Measurements from ENCODE around the gene CNGA2. TPM values are rescaled to one million over a fixed set of nuclear protein-coding genes. Genes with fewer than 3 reads are reported as not detected.
A peak's percentile ranks its signal among the peaks of the same experiment; 100 is the strongest.
"Not testable (repeated sequence)": the region's sequence is repeated elsewhere in the genome, so short reads cannot be mapped to it uniquely, and the experiment has no call there.

Gene CNGA2
- not detected for total RNA-seq
- not detected for polyA plus RNA-seq

GRCh38 chrX:151734446-151734845 lies at the start of gene CNGA2:
CNGA2 (plus strand) TSS chrX:151734746; CDS start chrX:151738484, 3,738 bp downstream.
- 87% methylated on average over 4 of the region's 4 CpGs for whole genome bisulfite sequencing
- no peak for DNase-seq (ENCODE audit: extremely low spot score)
- H3K4me3 ChIP-seq (ENCODE audit: low read depth, low read length): no peak within 1 kb of the TSS

DNA sequence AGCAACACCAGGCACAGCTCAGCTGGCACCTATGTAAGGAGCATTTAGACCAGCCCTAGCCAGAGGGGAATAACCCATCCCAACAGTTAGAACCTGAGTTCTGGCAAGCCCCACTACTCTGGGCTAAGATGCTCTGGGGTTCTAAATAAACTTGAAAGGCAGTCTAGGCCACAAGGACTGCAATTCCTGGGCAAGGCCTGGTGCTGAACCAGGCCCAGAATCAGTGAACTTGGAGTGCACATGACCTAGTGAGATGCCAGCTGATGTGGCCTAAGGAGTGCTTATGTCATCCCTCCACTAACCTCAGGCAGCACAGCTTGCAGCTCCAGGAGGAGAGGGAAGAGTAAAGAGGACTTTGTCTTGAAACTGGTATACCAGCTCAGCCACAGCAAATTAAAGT lies 46.9 kb upstream of the CNGA2 start:
- DNase-seq (ENCODE audit: extremely low spot score): no peak
- H3K27ac ChIP-seq (ENCODE audit: low read depth): no peak overlapping the region
- no peaks in the 10 kb centered on the region for H3K4me1 ChIP-seq (ENCODE audit: insufficient read depth)
- no peak overlapping the region for H3K4me3 ChIP-seq (ENCODE audit: low read depth, low read length)
- no peaks in the 10 kb centered on the region for H3K36me3 ChIP-seq (ENCODE audit: insufficient read depth)

More at GRCh38 chrX:151734446-151734845, at the start of gene CNGA2:
- no peak within 1 kb of the TSS for H3K27ac ChIP-seq (ENCODE audit: low read depth)
- no peaks in the 10 kb centered on the region for H3K36me3 ChIP-seq (ENCODE audit: insufficient read depth)
- H3K4me1 ChIP-seq (ENCODE audit: insufficient read depth): no peaks in the 10 kb centered on the region

GRCh38 chrX:151688695-151689094 lies 45.9 kb upstream of the CNGA2 start:
- Histone ChIP-seq H3K36me3 (ENCODE audit: insufficient read depth) (no peaks in the 10 kb centered on the region), H3K27ac (ENCODE audit: low read depth) (no peak overlapping the region), H3K4me1 (ENCODE audit: insufficient read depth) (no peaks in the 10 kb centered on the region), H3K4me3 (ENCODE audit: low read depth, low read length) (no peak overlapping the region)
- DNase-seq (ENCODE audit: extremely low spot score): no peak

DNA sequence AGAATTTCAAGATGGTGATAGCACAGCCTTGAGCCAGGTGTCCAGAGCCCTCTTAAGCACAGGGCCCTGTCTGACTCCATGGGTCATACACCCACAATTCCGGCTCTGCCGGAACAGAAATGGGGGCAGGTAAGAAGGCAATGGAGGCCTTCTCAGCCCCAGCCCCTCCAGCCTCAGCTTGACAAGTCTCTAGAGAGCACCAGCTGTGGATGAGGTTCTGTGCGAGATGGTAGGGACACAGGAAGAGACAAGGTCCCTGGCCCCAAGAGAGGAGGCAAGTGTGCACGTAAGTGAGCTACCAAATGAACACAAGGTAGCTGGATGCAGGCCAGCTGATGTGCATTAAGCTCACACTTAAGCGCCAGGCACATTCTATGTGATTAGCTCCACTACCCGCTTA lies 41.7 kb upstream of the CNGA2 start:
- Histone ChIP-seq H3K4me3 (ENCODE audit: low read depth, low read length) (no peak overlapping the region), H3K27ac (ENCODE audit: low read depth) (no peak overlapping the region), H3K36me3 (ENCODE audit: insufficient read depth) (no peaks in the 10 kb centered on the region), H3K4me1 (ENCODE audit: insufficient read depth) (no peaks in the 10 kb centered on the region)
- no peak for DNase-seq (ENCODE audit: extremely low spot score)
- WGBS: 94% methylated on average over 6 of the region's 6 CpGs

DNA sequence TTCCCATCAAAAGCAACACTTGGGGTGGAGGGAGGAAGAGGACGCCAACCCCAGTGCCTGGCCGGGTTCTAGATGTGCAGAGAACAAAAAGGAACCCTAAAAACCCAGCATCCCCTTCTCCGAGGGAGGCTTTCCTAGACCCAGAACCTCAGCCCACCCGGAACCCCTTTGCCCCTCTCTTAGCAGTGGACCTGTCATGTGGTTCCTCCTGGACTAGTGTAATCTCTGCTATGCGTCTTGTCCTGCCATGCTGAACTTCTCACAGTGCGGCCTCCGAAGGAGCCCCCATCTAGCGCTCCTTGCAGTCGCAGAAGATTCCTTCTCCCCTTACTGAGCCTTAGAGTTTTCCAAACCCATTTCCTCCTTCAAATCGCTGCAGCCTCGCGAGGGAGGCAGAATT lies 40.4 kb upstream of the CNGA2 start:
- 68% methylated on average over 12 of the region's 12 CpGs for WGBS
- Histone ChIP-seq H3K27ac (ENCODE audit: low read depth) (no peak overlapping the region), H3K36me3 (ENCODE audit: insufficient read depth) (no peaks in the 10 kb centered on the region), H3K4me1 (ENCODE audit: insufficient read depth) (no peaks in the 10 kb centered on the region), H3K4me3 (ENCODE audit: low read depth, low read length) (no peak overlapping the region)
- DNase-seq (ENCODE audit: extremely low spot score): no peak

- Histone ChIP-seq H3K36me3 (ENCODE audit: insufficient read depth) (no peaks in the 10 kb centered on the region), H3K4me3 (ENCODE audit: low read depth, low read length) (peak within 1 kb of the TSS; percentile 8), H3K4me1 (ENCODE audit: insufficient read depth) (no peaks in the 10 kb centered on the region), H3K27ac (ENCODE audit: low read depth) (peak within 1 kb of the TSS; percentile 5)
- DNase-seq (ENCODE audit: extremely low spot score): no peak
- WGBS: 2% methylated on average over 84 of the region's 100 CpGs
These were observed 39.6 kb upstream of the CNGA2 start, which contains the start of gene PRRG3 for GRCh38 chrX:151694661-151695582. PRRG3 (plus strand) TSS chrX:151695458; CDS start chrX:151698815, 3,357 bp downstream.

GRCh38 chrX:151695583-151696340 lies 38.8 kb upstream of the CNGA2 start:
- no peak for DNase-seq (ENCODE audit: extremely low spot score)
- Histone ChIP-seq H3K36me3 (ENCODE audit: insufficient read depth) (no peaks in the 10 kb centered on the region), H3K27ac (ENCODE audit: low read depth) (no peak overlapping the region), H3K4me3 (ENCODE audit: low read depth, low read length) (peak overlapping the region; percentile 8), H3K4me1 (ENCODE audit: insufficient read depth) (no peaks in the 10 kb centered on the region)
- WGBS: 12% methylated on average over 19 of the region's 19 CpGs

DNA sequence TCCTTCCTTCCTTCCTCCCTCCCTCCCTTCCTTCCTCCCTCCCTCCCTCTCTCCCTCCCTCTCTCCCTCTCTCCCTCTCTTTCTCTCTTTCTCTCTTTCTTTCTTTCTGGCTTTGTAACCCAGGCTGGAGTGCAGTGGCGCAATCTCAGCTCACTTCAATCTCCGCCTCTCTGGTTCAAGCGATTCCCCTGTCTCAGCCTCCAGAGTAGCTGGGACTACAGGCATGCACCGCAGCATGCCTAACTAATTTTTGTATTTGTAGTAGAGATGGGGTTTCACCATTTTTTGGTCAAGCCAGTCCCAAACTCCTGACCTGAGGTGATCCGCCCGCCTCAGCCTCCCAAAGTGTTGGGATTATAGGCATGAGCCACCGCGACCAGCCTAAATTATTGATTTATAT lies 37.5 kb upstream of the CNGA2 start:
- DNase-seq (ENCODE audit: extremely low spot score): not testable (repeated sequence)

GRCh38 chrX:151697522-151697921 lies 37.0 kb upstream of the CNGA2 start:
- Histone ChIP-seq H3K36me3 (ENCODE audit: insufficient read depth) (no peaks in the 10 kb centered on the region), H3K4me3 (ENCODE audit: low read depth, low read length) (no peak overlapping the region), H3K4me1 (ENCODE audit: insufficient read depth) (no peaks in the 10 kb centered on the region), H3K27ac (ENCODE audit: low read depth) (no peak overlapping the region)
- DNase-seq (ENCODE audit: extremely low spot score): no peak
- 46% methylated on average over 4 of the region's 4 CpGs for WGBS

More for the DNA sequence above, 37.5 kb upstream of the CNGA2 start:
- H3K27ac ChIP-seq (ENCODE audit: low read depth); H3K36me3 ChIP-seq (ENCODE audit: insufficient read depth); H3K4me1 ChIP-seq (ENCODE audit: insufficient read depth); H3K4me3 ChIP-seq (ENCODE audit: low read depth, low read length): not testable (repeated sequence)
- 68% methylated on average over 8 of the region's 8 CpGs for WGBS

- WGBS: 94% methylated on average over 6 of the region's 6 CpGs
- no peak overlapping the region for H3K27ac ChIP-seq (ENCODE audit: low read depth)
- no peaks in the 10 kb centered on the region for H3K4me1 ChIP-seq (ENCODE audit: insufficient read depth)
- no peak overlapping the region for H3K4me3 ChIP-seq (ENCODE audit: low read depth, low read length)
- H3K36me3 ChIP-seq (ENCODE audit: insufficient read depth): no peaks in the 10 kb centered on the region
- no peak for DNase-seq (ENCODE audit: extremely low spot score)
These were observed 36.1 kb upstream of the CNGA2 start for GRCh38 chrX:151698485-151698884.

DNA sequence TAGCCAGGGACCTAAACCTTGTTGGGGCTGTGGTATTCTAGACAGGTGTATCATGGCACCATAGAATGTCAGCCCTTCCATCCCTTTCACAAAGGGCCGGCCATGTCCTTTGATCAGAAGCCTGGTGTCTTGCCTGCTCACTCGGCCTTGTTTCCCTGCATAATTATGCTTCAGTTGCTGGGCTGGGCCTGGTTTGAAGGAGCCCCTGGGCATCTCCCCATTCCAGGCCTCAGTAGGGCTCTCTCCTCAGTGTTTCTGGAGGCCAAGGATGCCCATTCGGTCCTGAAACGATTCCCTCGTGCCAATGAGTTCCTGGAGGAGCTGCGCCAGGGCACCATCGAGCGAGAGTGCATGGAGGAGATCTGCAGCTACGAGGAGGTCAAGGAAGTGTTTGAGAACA lies 34.8 kb upstream of the CNGA2 start:
- H3K4me3 ChIP-seq (ENCODE audit: low read depth, low read length): no peak overlapping the region
- no peak overlapping the region for H3K27ac ChIP-seq (ENCODE audit: low read depth)
- 94% methylated on average over 9 of the region's 9 CpGs for WGBS
- H3K4me1 ChIP-seq (ENCODE audit: insufficient read depth): no peaks in the 10 kb centered on the region
- H3K36me3 ChIP-seq (ENCODE audit: insufficient read depth): no peaks in the 10 kb centered on the region
- no peak for DNase-seq (ENCODE audit: extremely low spot score)

- H3K4me1 ChIP-seq (ENCODE audit: insufficient read depth): no peaks in the 10 kb centered on the region
- no peak overlapping the region for H3K4me3 ChIP-seq (ENCODE audit: low read depth, low read length)
- no peak overlapping the region for H3K27ac ChIP-seq (ENCODE audit: low read depth)
- WGBS: 95% methylated on average over 16 of the region's 16 CpGs
- DNase-seq (ENCODE audit: extremely low spot score): no peak
- no peaks in the 10 kb centered on the region for H3K36me3 ChIP-seq (ENCODE audit: insufficient read depth)
These were observed 34.0 kb upstream of the CNGA2 start for GRCh38 chrX:151700581-151700980.

GRCh38 chrX:151701071-151701470 lies 33.5 kb upstream of the CNGA2 start:
- WGBS: 94% methylated on average over 4 of the region's 4 CpGs
- H3K4me1 ChIP-seq (ENCODE audit: insufficient read depth): no peaks in the 10 kb centered on the region

GRCh38 chrX:151701531-151701930 lies 33.0 kb upstream of the CNGA2 start:
- DNase-seq (ENCODE audit: extremely low spot score): no peak
- WGBS: 94% methylated on average over 7 of the region's 7 CpGs
- Histone ChIP-seq H3K4me1 (ENCODE audit: insufficient read depth) (no peaks in the 10 kb centered on the region), H3K36me3 (ENCODE audit: insufficient read depth) (no peaks in the 10 kb centered on the region), H3K4me3 (ENCODE audit: low read depth, low read length) (no peak overlapping the region), H3K27ac (ENCODE audit: low read depth) (no peak overlapping the region)

More at GRCh38 chrX:151701071-151701470, 33.5 kb upstream of the CNGA2 start:
- H3K36me3 ChIP-seq (ENCODE audit: insufficient read depth): no peaks in the 10 kb centered on the region
- DNase-seq (ENCODE audit: extremely low spot score): no peak
- H3K4me3 ChIP-seq (ENCODE audit: low read depth, low read length): no peak overlapping the region
- no peak overlapping the region for H3K27ac ChIP-seq (ENCODE audit: low read depth)

Data from urinary bladder (tissue), 4 donors.